ENCODE measurements around the gene SCNN1G.
A peak's percentile ranks its signal among the peaks of the same experiment; 100 is the strongest.

Gene SCNN1G

DNA sequence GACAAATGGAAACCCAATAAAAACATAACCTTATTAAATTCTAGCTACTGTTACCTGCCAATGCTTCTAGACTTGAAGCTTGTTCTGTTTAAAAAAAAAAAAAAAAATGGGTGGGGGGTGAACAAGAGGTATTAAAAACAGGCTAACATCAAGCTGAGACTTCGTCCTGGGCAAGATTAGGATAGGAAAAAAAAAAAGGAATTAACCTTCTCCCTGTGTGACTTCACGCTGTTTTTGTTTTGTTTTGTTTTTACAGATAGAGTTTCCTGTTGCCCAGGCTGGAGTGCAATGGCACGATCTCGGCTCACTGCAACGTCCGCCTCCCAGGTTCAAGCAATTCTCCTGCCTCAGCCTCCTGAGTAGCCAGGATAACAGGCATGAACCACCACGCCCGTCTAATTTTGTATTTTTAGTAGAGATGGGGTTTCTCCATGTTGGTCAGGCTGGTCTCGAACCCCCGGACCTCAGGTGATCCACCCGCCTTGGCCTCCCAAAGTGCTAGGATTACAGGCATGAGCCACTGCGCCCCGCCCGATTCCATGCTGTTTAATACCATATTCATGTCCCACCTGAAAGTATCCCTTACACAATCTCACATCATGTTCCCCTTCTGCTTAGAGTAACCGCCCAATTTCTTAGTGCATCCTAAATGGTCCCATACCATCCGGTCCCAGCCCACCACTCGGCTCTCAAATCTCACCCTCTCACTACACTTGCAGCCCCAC, 35.5 kb upstream of the SCNN1G start:
- DNase-seq (ENCODE audit: low spot score), result no peak
- Mint-ChIP-seq H3K4me1 (ENCODE audit: low read depth) (peaks cover 17% of the 10 kb centered on the region), H3K9me3 (no peaks in the 10 kb centered on the region), H3K4me3 (no peak overlapping the region), H3K27ac (no peak overlapping the region), H3K36me3 (ENCODE audit: low read depth) (peaks cover 1% of the 10 kb centered on the region), H3K27me3 (ENCODE audit: low read depth) (peaks cover 4% of the 10 kb centered on the region)

- Mint-ChIP-seq H3K4me3 (peak overlapping the region; percentile 93), H3K36me3 (ENCODE audit: low read depth) (peaks cover 1% of the 10 kb centered on the region), H3K9me3 (no peaks in the 10 kb centered on the region), H3K27me3 (ENCODE audit: low read depth) (peaks cover 4% of the 10 kb centered on the region), H3K27ac (no peak overlapping the region), H3K4me1 (ENCODE audit: low read depth) (peaks cover 17% of the 10 kb centered on the region)
- no peak for DNase-seq (ENCODE audit: low spot score)
These were observed 34.9 kb upstream of the SCNN1G start for GRCh38 chr16:23147666-23148065.

- no peak for DNase-seq (ENCODE audit: low spot score)
- peaks cover 4% of the 10 kb centered on the region for H3K27me3 Mint-ChIP-seq (ENCODE audit: low read depth)
These were observed 34.4 kb upstream of the SCNN1G start for GRCh38 chr16:23148166-23148512.

DNA sequence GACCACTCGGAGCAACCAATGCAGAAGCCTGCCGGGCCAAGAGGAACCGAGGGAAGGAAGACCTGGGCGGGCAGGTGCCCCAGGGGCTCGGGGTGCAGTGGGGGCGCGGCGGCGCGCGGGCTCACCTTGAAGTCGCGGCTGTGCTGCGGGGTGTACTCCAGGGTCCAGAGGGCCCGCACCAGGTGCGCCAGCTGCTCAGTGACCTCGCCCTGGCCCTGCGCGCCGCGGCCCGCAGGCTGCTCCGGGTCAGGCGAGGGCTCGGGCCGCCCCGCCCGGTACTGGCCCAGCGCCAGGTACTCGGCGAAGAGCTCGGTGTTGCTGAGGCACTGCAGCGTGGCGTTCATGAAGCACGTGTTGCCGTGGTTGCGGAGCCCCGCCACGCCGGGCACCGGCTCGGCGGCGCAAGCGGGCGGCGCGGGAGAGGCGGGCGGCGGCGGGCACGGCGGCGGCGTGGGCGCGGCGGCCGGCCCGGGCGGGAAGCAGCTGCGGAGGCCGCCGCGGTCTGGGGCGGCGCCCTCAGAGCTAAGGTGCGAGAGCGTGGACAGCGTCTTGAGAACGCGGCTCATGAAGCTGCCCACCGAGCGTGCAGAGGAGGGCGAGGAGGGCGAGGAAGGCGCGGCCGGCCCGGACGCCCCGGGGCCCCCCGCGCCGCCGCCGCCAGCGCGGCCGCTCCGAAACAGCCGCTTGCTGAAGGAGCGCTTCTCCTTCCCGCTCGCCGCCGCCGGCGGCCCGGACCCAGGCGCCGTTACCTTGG, 33.9 kb upstream of the SCNN1G start:
- Mint-ChIP-seq H3K4me3 (peak overlapping the region; percentile 93), H3K27me3 (ENCODE audit: low read depth) (peaks cover 4% of the 10 kb centered on the region), H3K9me3 (no peaks in the 10 kb centered on the region), H3K27ac (peak overlapping the region; percentile 81), H3K4me1 (ENCODE audit: low read depth) (peaks cover 17% of the 10 kb centered on the region), H3K36me3 (ENCODE audit: low read depth) (peaks cover 1% of the 10 kb centered on the region)
- peak; percentile 43 for DNase-seq (ENCODE audit: low spot score)

More at GRCh38 chr16:23148166-23148512, 34.4 kb upstream of the SCNN1G start:
- peak overlapping the region; percentile 81 for H3K27ac Mint-ChIP-seq
- H3K36me3 Mint-ChIP-seq (ENCODE audit: low read depth), result peaks cover 1% of the 10 kb centered on the region
- H3K4me3 Mint-ChIP-seq, result peak overlapping the region; percentile 93
- no peaks in the 10 kb centered on the region for H3K9me3 Mint-ChIP-seq
- peaks cover 17% of the 10 kb centered on the region for H3K4me1 Mint-ChIP-seq (ENCODE audit: low read depth)

DNA sequence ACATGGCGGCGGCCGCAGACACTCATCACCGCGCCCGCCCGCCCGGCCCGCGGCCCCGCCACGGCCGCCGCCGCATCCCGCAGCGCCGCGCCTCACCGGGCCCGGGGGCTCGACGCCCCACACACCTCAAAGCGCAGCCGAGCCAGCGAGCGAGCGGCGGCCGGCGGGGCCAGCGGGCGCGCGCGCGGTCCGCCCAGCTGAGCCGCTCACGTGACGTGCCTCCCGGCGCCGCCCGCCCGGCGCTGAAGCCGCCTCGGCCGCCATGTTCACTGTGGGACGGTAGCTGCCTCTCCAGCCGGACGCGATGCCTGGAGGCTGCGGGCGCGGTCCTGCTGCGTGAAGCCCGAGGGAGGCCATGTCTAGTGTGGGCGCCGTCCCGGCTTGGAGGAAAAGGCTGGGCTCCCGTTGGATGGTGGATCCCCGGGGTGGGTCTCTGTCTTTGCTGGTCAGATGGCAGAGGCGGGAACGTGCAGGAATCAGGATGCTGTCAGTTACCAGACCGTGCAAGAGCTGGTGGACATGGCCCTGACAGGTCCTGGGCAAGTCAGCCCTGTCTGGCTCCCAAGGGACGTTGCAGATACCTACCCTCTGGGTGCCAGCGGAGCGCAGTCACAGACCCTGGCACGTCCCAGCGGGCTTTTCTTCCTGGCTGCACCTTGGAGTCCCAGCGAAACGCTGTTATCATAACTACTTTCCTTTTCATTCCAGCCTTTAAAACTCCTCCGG, 33.1 kb upstream of the SCNN1G start, which contains the start of gene USP31:
USP31 (minus strand) TSS at position 186 of the 726 bp plus-strand sequence; CDS start at position 4, 182 bp downstream.
- Mint-ChIP-seq H3K27ac (peak within 1 kb of the TSS; percentile 81), H3K9me3 (no peaks in the 10 kb centered on the region), H3K4me3 (peak within 1 kb of the TSS; percentile 93), H3K36me3 (ENCODE audit: low read depth) (peaks cover 1% of the 10 kb centered on the region), H3K4me1 (ENCODE audit: low read depth) (peaks cover 17% of the 10 kb centered on the region), H3K27me3 (ENCODE audit: low read depth) (peaks cover 7% of the 10 kb centered on the region)
- DNase-seq (ENCODE audit: low spot score), result peak; percentile 90

DNA sequence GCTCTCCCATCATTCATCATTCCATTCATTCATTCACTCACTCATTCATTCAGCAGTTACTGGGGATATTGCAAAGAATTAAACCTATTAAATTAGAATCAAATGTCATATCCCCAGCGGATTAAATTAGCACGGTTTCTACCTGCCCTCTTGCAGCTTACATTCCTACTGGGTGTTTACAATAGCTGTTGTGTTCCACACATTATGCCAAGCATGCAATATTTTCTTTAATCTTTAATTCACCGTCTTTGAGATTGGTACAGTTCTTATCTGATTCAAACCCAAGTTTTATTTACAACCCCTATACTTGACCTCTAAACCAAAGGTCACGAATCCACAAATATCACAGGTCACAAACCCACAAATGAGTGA, 32.6 kb upstream of the SCNN1G start:
- H3K27ac Mint-ChIP-seq, result peak overlapping the region; percentile 21
- H3K36me3 Mint-ChIP-seq (ENCODE audit: low read depth), result peaks cover 1% of the 10 kb centered on the region
- peaks cover 7% of the 10 kb centered on the region for H3K27me3 Mint-ChIP-seq (ENCODE audit: low read depth)
- H3K4me1 Mint-ChIP-seq (ENCODE audit: low read depth), result peaks cover 14% of the 10 kb centered on the region
- peak overlapping the region; percentile 90 for H3K4me3 Mint-ChIP-seq
- no peak for DNase-seq (ENCODE audit: low spot score)
- no peaks in the 10 kb centered on the region for H3K9me3 Mint-ChIP-seq

- peaks cover 1% of the 10 kb centered on the region for H3K36me3 Mint-ChIP-seq (ENCODE audit: low read depth)
- H3K9me3 Mint-ChIP-seq, result no peaks in the 10 kb centered on the region
- H3K4me3 Mint-ChIP-seq, result no peak overlapping the region
- no peak for DNase-seq (ENCODE audit: low spot score)
- no peak overlapping the region for H3K27ac Mint-ChIP-seq
- H3K27me3 Mint-ChIP-seq (ENCODE audit: low read depth), result peaks cover 10% of the 10 kb centered on the region
- peaks cover 23% of the 10 kb centered on the region for H3K4me1 Mint-ChIP-seq (ENCODE audit: low read depth)
These were observed 30.0 kb upstream of the SCNN1G start for GRCh38 chr16:23152386-23153178.

GRCh38 chr16:23155445-23156049, 27.0 kb upstream of the SCNN1G start:
- H3K4me3 Mint-ChIP-seq, result no peak overlapping the region
- H3K9me3 Mint-ChIP-seq, result no peaks in the 10 kb centered on the region
- no peaks in the 10 kb centered on the region for H3K36me3 Mint-ChIP-seq (ENCODE audit: low read depth)
- no peak overlapping the region for H3K27ac Mint-ChIP-seq
- H3K27me3 Mint-ChIP-seq (ENCODE audit: low read depth), result peaks cover 14% of the 10 kb centered on the region
- no peak for DNase-seq (ENCODE audit: low spot score)
- peaks cover 16% of the 10 kb centered on the region for H3K4me1 Mint-ChIP-seq (ENCODE audit: low read depth)

- peaks cover 16% of the 10 kb centered on the region for H3K27me3 Mint-ChIP-seq (ENCODE audit: low read depth)
- no peak overlapping the region for H3K4me3 Mint-ChIP-seq
- H3K27ac Mint-ChIP-seq, result no peak overlapping the region
- H3K9me3 Mint-ChIP-seq, result no peaks in the 10 kb centered on the region
- H3K4me1 Mint-ChIP-seq (ENCODE audit: low read depth), result peaks cover 16% of the 10 kb centered on the region
- no peaks in the 10 kb centered on the region for H3K36me3 Mint-ChIP-seq (ENCODE audit: low read depth)
- no peak for DNase-seq (ENCODE audit: low spot score)
These were observed 26.4 kb upstream of the SCNN1G start for GRCh38 chr16:23156110-23156509.

GRCh38 chr16:23156946-23157460, 25.5 kb upstream of the SCNN1G start:
- DNase-seq (ENCODE audit: low spot score), result no peak
- peak overlapping the region; percentile 82 for H3K27ac Mint-ChIP-seq
- H3K4me3 Mint-ChIP-seq, result peak overlapping the region; percentile 60
- no peaks in the 10 kb centered on the region for H3K36me3 Mint-ChIP-seq (ENCODE audit: low read depth)
- H3K27me3 Mint-ChIP-seq (ENCODE audit: low read depth), result peaks cover 21% of the 10 kb centered on the region
- H3K4me1 Mint-ChIP-seq (ENCODE audit: low read depth), result peaks cover 16% of the 10 kb centered on the region
- no peaks in the 10 kb centered on the region for H3K9me3 Mint-ChIP-seq

DNA sequence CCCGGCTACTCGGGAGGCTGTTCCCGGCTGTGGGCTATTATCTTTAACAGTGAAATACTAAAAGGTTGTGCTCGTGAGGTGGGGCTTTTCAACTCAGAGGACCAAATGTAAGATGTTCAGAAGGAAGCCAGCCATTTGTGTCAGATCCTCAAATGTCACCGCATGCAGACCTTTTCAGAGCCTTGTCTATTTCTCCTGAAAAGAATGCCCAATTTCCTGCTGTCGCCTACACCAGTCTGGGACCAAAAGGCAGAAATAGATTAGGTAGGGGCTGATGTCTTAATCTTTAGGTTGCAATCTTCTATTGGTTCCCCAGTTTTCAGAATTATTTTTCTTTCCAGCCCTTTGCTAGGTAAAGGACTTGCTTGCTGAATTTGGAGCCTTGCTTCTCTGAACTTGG, 24.4 kb upstream of the SCNN1G start:
- Mint-ChIP-seq H3K27ac (no peak overlapping the region), H3K27me3 (ENCODE audit: low read depth) (peaks cover 22% of the 10 kb centered on the region), H3K4me1 (ENCODE audit: low read depth) (peaks cover 16% of the 10 kb centered on the region), H3K9me3 (no peaks in the 10 kb centered on the region), H3K36me3 (ENCODE audit: low read depth) (no peaks in the 10 kb centered on the region), H3K4me3 (no peak overlapping the region)
- DNase-seq (ENCODE audit: low spot score), result no peak

DNA sequence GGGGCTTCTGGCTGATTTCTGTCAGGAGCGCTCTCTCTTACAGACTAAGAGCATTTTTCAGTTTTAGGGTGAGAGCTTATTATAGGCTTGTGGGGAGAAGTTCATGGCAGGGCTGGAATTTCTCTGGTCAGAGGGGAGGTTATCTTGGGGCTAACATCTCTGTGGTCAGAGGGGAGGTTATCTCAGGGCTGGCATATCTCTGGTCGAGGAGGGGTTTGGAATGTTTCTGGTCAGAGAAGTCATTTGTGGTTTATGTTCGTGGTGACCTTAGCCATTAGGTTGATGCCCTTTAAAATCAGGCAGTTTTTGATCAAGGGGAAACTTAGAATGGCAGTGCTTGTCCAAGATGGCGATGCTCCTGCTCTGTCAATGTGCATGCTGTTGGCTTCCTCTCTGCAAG, 22.5 kb upstream of the SCNN1G start:
- H3K9me3 Mint-ChIP-seq, result no peaks in the 10 kb centered on the region
- DNase-seq (ENCODE audit: low spot score), result no peak
- no peak overlapping the region for H3K27ac Mint-ChIP-seq
- H3K4me1 Mint-ChIP-seq (ENCODE audit: low read depth), result peaks cover 16% of the 10 kb centered on the region
- H3K4me3 Mint-ChIP-seq, result no peak overlapping the region
- H3K36me3 Mint-ChIP-seq (ENCODE audit: low read depth), result no peaks in the 10 kb centered on the region
- peaks cover 31% of the 10 kb centered on the region for H3K27me3 Mint-ChIP-seq (ENCODE audit: low read depth)

DNA sequence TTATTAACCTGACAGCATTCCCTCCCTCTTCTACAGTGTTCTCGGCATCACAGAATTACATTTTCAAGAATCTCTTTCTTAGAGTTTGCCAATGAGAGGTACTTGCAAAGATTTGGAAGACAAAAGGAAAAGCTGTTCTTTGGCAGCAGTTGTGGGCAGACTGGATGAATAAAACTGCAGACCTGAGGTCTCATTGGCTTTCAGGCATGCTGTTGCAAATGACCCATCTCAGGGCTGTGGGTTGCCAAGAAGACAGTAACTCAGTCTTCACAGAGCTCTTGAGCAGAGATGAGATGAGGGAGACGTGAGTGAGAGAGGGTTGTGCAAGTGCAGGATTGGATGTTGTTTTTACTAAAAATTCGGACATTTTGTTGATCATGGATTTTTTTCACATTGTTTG, 22.0 kb upstream of the SCNN1G start:
- Mint-ChIP-seq H3K27me3 (ENCODE audit: low read depth) (peaks cover 34% of the 10 kb centered on the region), H3K9me3 (no peaks in the 10 kb centered on the region), H3K27ac (no peak overlapping the region)

More for the DNA sequence above, 22.0 kb upstream of the SCNN1G start:
- DNase-seq (ENCODE audit: low spot score), result no peak
- no peaks in the 10 kb centered on the region for H3K36me3 Mint-ChIP-seq (ENCODE audit: low read depth)
- peaks cover 13% of the 10 kb centered on the region for H3K4me1 Mint-ChIP-seq (ENCODE audit: low read depth)
- no peak overlapping the region for H3K4me3 Mint-ChIP-seq
